GM19438 (cell line): ENCODE data around the gene CDK1.

ENCODE experiments used
- ATAC-seq: cut with Tn5 transposase; IDR thresholded peaks from one replicate; pipeline ENCODE4 v1.9.1; 2021; ENCODE audit warnings: low read depth; ENCODE audit not compliant: unreplicated experiment

Gene CDK1

DNA sequence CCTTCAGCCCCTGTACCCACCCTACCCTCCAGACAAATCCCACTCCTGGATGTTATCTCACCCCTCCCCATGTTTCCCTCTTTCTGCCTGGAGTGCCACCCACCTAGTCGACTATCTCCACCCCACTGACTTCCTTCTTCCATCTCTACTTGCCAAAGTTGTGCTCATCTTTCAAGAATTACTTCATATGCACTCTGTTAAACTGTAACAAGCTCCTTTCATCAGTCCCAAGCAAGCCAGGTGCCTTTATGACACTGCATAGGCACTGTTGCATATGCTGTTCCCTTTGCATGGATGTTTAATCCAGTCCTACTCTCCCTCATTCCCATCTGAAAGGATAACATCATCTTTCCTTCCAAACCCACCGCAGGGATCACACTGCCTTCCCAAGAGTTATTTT is 8.9 kb upstream of the CDK1 start:
- no peak for ATAC-seq

DNA sequence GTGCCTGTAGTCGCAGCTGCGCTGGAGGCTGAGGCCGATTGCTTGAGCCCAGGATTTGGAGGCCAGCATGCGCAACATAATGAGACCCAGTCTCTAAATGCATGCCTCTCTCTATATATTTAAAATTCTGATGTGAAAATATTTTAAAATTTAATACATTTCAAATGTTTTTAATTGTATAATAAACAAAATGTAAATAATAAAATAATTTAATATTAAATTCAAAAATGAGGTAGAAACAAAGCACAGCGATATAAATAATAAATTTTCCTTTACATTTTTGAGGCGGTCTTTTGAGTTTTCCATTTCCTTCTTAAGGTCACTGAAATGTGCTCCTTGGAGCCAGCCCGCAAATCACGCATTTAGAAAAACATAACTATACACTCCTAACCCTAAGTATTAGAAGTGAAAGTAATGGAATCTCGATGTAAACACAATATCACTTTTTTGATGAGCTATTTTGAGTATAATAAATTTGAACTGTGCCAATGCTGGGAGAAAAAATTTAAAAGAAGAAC is 523 bp upstream of the CDK1 start:
- peak; percentile 4 for ATAC-seq

DNA sequence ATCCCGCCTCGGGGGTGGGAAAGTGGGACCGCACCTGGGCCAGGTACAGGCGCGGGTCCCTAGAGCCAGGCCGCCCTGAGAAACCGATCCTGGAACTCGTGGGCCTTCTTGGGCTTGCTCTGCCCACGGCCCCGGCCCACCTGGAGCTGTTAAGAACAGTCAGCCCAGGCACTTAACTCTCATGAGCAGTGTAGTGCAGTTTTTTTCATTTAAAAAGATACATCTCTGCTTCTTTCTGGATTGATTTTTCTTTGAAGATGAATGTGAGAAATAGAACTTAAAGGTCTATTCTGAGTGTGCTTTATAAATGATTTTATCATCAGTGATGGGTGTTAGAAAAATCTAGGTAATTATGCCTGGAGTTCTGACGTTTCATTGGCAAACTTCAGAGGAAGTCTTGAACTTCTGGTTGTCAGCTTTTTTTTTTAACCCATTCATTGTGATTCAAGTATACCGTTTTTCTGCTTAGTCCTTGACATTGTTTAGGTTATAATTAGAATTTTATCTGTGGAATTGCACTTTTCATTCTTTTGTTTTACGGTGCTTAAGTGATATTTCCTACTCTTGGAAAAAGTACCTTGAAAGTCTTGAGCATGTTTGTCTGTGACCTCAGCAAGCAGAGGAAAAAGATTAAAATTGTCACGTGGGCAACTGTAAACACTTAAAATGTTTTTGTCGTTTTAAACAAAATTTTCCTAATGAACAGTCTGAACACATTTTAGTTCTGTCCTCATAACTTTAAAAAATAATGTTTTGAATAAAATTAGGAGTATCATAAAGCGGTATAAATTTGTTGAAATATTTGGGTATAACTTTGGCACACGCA is 906 bp downstream of the CDK1 start:
- ATAC-seq: peak; percentile 24

DNA sequence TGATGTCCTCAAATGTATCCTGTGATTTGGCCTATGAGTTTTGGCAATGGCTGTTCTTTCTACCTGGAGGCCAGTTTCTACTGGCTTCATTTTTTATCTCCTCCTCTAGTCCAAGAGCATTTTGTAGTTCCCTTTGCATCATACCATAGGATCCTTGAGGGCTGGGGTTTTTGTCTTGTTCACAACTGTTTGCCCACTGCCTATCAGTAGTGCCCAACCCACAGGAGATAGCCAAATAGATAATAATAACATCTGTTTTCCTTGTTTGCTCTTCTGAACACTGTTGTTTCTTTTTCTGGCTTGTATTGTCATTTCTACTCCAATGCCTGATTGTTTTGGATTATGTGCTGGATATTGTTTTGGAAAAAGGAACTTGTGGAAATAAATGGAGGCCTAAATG is 3.4 kb downstream of the CDK1 start:
- no peak for ATAC-seq

DNA sequence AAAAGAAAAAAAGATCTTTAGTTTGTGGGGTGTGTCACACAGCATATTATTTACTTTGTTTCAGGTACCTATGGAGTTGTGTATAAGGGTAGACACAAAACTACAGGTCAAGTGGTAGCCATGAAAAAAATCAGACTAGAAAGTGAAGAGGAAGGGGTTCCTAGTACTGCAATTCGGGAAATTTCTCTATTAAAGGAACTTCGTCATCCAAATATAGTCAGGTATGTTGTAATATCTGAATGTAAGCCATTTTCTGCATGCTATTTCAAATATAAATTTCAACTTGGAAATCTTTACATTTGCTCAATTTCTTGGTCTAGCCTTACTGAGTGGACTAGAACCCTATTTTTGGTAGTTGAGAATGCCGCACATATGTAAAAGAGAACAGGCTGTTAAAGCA is 6.4 kb downstream of the CDK1 start:
- no peak for ATAC-seq

DNA sequence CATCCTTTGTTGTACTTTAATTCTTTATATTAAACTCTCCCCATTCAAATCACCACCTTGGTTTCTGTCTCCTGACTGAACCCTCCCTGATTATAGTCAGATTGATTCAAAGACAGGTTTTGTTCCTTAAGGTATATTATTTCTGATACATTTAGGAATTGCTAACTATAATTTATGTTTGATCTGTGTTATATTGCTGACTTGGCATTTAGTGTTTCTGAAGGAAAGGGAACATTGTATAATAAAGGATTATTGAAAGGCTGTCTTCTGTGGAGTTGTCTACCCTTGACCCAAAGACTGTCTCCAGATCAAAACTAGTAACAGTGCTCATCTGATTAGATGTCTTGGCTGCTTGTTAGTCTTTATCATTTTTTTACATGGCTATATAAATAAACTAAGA is 10.3 kb downstream of the CDK1 start:
- ATAC-seq: no peak

DNA sequence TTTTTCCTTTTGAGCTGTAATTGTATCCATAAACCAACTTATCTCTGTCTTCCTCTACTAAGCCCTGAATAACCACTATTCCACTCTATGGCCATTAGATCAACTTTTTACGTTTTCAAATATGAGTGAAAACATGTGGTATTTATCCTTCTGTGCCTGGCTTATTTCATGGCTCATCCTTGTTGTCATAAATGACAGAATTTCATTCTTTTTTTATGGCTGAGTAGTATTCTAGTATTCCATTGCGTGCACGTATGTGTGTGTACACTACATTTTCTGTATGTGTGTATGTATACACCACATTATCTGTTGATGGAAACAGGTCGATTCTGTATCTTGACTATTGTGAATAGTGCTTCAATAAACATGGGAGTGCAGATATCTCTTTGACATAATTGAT is 11.1 kb downstream of the CDK1 start:
- ATAC-seq: no peak

DNA sequence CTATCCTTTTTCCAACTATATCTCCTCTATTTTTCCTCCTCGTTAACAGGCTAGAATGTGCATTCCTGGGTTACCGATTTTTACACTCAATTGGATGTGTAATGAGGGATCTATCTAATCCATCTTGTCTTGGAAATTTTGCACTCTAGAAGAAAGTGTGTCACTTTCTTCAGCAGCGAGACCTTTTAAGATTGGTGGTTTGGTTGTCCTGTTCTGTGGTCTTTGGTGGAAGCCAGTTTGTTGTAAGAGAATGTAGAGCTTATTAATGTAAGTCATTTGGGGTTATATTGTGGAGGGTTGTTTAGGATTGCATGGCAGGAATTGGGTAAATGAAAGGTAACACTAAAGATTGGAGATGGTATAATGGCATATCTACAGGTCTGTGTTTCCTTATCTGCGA is 16.7 kb downstream of the CDK1 start:
- ATAC-seq: no peak

DNA sequence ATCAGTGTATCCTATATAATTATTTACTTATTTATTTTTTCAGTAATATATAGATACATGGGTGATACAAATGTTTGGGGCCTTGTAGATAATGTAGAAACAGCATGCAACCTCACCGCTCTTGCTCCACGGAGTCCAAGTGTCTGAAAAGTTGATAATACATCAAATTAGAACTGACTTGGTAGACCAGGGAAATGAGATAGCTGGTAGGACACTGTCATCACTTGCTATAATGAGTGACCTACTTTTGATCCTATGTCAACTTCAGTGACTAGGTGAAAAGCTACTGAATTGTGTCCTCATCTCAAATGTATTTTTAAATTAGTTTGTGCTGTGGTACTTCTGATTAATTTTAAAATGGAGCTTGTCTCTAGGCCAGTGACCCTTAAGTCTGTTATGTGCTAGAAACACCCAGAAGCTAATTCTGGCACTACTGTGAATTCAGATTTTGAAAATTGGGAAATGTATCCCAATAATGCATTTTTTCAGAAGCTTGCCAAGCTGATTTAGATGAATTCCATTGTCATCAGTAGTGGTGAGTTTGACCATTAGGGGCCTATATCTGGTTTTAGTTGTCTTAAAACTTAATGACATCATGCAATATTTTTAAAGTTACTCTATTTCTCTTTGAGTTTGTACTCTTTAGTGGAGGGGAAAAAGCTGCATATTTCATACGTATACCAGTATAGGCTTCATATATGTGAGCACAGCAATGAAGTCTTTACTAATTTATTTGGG is 17.4 kb downstream of the CDK1 start:
- ATAC-seq: no peak

DNA sequence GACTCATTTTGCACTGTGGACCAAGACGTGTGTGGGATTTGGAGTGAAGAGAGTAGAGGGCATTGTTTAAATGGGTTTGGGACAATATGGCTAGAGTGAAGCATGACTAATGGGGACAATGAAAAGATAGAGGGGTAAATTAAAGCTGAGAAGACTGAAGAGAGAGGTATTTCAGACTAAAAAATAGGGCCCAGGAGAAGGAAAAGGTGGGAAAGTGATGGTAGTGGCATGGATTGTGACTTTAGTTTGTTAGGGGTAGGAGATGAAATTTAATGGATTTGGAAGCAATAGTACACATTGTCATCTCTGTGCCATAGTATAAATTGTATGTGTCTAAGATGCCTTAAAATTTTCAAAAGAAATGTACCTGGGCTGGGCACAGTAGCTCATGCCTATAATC is 18.2 kb downstream of the CDK1 start:
- no peak for ATAC-seq

DNA sequence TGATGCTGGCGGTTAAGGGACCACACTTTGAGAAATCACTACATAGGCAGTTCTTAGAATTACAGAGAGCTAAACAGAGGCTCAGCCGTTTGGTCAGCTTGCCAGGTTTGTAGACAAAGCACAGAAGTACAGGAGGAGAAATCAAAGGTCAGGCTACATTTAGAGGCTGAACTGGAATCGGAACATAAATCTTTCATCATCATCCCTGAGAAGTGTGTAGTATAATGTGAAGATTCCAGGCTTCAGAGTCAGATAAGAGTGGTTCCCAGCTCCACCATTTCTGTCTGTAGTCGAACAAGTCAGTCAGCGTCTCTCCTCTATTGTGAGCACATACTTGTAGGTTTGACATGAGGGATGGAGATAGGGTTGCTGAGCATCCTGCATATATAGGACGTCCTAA is 18.9 kb downstream of the CDK1 start:
- ATAC-seq: no peak

DNA sequence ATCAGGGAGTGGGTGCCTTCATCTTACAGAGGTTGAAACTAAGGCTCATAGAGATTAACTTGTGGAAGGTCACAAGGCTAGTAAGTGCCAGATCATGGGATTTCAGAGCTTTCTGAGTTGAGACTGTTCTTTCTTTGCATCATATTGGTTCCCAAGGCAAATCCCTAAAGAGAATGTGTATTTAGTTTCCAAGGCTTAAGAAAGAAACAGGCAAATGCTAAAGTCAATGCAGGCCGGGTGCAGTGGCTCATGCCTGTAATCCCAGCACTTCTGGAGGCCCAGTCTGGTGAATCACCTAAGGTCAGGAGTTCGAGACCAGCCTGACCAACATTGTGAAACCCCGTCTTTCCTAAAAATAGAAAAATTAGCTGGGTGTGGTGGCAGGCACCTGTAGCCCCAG is 19.8 kb downstream of the CDK1 start:
- no peak for ATAC-seq

DNA sequence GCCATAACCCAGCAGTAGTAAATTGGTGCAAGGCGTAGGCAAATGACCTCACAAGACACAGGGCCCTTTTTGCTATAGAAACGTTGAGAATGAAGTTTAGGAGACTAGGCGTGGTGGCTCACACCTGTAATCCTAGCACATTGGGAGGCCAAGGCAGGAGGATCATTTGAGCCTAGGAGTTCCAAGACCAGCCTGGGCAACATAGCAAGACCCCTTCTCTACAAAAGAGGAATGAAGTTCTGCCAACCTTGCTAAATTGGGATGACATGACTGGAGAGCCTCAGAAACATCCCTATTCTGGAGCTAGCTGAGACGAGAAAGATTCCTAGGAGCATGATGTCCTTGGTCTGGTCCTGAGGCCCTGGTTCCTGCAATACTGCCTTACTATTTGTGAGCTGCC is 20.6 kb downstream of the CDK1 start:
- no peak for ATAC-seq

DNA sequence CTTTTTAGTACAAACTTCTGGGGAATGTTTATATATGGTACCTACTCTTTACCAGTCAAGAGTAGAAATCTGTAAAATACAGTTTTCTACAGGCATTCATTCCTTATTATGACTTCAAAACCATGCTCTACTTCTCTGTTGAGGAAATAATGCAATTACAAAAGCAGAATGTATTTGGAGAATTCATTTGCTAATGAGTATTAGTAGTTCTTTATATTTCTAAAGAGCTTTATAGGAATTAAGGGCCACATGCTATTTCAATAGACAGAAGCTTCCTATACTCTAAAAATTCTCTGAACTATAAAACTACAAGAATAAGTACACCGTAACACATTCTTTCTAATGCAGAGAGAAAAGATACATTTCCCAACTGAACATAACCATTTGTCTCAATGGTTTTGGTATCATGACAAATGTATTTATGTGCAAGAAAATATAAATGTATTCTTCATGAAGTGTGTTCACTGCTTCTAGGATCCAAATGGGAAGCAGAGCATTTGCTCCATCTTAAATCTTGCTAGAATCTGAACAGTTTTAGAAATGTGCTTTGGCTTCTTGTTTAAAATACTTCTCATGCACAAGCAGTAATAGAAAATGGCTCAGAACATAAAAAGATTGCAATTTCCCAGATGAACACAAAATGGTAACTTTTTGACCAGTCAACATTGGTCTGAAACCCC is 21.8 kb downstream of the CDK1 start:
- no peak for ATAC-seq

DNA sequence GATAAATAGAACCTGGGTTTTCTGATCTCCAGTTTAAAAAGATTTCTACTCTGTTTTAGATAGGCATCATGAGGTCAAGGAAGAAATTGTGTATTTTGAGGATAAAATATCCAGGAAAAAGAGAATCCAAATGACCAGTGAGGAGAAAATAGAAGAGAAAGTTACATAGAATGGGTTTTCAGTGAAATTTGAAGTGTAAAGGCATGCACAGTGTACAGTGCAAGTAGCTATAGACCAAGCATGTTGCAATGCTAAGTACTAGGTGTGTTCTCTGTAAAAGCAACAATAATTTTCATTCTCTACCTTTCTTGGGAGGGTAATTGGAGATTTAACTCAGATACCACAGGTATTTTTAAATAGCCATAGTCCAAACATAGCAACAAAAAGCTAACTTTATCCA is 22.6 kb downstream of the CDK1 start:
- ATAC-seq: no peak

DNA sequence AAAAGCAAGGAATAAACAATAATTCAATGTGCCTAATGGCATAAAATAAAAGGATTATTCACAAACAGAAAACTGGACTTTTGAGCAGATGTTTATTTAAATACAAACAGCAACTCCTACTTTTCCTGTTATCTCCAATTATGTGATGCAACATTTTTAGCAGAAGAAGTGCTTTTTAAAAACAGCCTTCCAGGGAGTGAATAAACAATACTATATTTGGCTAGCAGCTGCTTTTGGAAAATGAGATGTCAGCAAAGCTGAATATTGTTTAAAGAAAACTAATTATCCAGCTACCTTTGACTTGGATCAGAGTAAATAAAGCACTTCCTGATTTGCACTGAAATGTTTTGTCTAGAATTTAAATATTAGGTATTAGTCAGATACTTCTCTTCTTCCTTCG is 23.2 kb downstream of the CDK1 start:
- no peak for ATAC-seq

DNA sequence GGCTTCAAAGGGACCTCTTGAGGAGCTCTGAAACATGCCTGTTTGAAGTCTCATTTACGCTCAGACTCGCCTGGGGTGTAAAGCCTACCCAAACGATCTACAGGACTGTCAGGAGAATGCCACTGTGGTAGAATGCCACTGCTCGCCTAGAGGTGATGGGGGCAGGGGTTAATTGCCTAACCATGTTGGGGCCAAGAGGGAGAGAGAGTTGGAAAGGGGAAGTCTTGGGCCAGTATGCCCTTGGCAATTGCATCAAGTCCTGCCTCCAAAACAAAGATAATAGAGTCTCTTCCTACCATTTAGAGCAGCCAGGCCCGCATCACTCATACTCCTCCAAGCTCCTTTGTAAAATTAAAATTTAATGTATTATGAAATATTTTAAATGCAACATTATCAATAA is 25.2 kb downstream of the CDK1 start:
- ATAC-seq: no peak

DNA sequence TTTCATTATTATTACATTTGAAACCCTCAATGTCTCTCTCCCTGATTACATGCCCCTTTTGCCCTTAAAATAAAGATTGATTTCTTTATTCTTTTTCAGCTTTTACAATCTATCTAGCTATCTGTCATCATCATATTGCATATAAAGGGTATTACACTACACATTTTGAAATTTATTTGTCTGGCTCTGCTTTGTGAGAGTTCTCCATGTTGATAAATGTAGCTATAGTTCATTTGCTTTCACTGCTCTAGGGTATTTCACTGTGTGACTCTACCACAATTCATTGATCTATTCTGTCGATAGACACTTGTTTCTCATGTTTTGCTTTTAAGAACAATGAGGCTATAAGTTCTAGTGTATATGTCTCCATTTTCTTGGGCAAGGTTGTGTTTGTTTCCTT is 25.6 kb downstream of the CDK1 start:
- ATAC-seq: no peak

DNA sequence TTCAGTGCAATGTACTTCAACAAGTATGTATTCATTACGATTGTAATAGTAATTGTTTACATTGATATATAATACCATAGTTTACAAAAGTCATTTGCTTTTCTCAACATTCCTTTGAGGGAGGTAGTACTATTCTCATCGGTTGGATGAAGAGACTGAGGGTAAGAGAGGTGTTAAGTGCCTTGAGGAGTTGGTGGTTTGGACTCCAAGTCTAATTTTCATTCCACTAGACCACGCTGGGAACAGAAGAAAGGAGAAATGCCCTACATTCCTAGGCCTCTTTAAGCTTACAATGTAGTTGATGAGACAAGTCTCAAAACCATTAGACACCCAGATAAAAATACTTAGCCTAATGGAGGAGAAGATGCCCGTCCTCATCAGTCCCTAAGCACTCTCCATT is 28.6 kb downstream of the CDK1 start:
- no peak for ATAC-seq

DNA sequence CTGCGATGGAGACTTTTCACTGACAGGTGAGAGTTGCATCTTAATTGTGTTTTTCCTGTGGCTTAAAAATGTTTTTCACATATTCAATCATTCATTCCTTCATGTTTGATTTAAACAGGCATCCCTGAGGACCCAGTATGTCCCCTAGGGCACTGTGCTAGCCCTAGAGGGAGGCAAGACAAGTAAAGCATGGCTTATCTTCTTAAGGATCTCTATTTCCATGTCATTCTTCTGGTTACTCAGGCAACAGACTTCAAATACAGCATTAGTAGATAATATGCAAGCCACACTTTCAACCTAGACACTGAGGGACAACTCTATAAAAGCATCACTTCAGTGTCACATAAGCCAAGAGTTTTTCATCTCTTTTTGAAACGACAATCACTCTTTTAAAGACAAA is 29.2 kb downstream of the CDK1 start:
- ATAC-seq: no peak

DNA sequence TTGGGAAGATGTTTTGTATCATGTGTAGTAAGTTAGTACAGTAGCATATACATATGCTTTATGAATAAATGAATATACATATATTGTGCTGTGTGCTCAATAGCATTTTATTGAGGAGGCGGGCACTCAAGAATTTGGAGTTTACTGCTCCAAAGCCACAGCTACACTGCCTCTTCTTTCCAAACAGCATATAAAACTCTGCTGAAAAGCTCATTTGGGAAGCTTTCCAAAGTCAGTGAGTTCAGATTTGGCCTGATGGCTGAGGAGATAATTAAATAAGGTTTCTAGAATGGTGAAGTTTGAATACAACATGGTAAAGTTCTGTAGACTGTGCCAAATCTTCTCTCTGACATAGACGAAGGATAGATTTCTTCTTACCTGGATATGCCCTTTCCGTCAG is 29.8 kb downstream of the CDK1 start:
- ATAC-seq: no peak
